Lung (tissue), 12 donors: ENCODE data around the gene RANGAP1. TPM values are rescaled to one million over a fixed set of nuclear protein-coding genes. Genes with fewer than 3 reads are reported as not detected.
A peak's percentile ranks its signal among the peaks of the same experiment; 100 is the strongest.

ENCODE experiments used
- ATAC-seq: fragments of 200-7000 bp; cut with Tn5 transposase; one replicate; pipeline ENCODE4 v1.9.1; 2020; ENCODE audit warnings: moderate number of reproducible peaks; ENCODE audit not compliant: insufficient read depth, low FRiP score
- DNase-seq, 3 donors: peaks; one replicate each; pipeline ENCODE4 v3.0.0-alpha.2; 2013 to 2017
- H3K27ac ChIP-seq, 2 donors: one replicate each; pipeline ENCODE4 v1.5.1; 2013; ENCODE audit warnings: mild to moderate bottlenecking in 2 of 2, moderate library complexity in 2 of 2, control low read depth in 1 of 2, inconsistent platforms in 1 of 2, low read depth in 1 of 2, low read length in 1 of 2
- H3K27me3 ChIP-seq, 3 donors: one replicate each; pipeline ENCODE4 v1.5.1; 2013; ENCODE audit warnings: low read length in 2 of 3; ENCODE audit not compliant: control insufficient read depth in 3 of 3, insufficient read depth in 3 of 3
- H3K36me3 ChIP-seq, 4 donors: one replicate each; pipeline ENCODE4 v1.5.1; 2013; ENCODE audit warnings: low read length in 4 of 4, mild to moderate bottlenecking in 1 of 4, moderate library complexity in 1 of 4; ENCODE audit not compliant: control insufficient read depth in 4 of 4, insufficient read depth in 4 of 4
- H3K4me1 ChIP-seq, 5 donors: one replicate each; pipeline ENCODE4 v1.5.1; 2013; ENCODE audit warnings: low read length in 5 of 5, mild to moderate bottlenecking in 2 of 5, moderate library complexity in 1 of 5; ENCODE audit not compliant: control insufficient read depth in 5 of 5, insufficient read depth in 5 of 5
- H3K4me3 ChIP-seq: one replicate; pipeline ENCODE4 v1.5.1; 2013; ENCODE audit warnings: mild to moderate bottlenecking, control low read depth, moderate library complexity
- H3K9ac ChIP-seq, 2 donors: one replicate each; pipeline ENCODE4 v1.5.1; 2013; ENCODE audit warnings: low read length in 2 of 2, control low read depth in 1 of 2; ENCODE audit not compliant: insufficient read depth in 1 of 2
- H3K9me3 ChIP-seq, 4 donors: one replicate each; pipeline ENCODE4 v1.5.1; 2013; ENCODE audit warnings: low read length in 3 of 4, mild to moderate bottlenecking in 1 of 4, moderate library complexity in 1 of 4; ENCODE audit not compliant: control insufficient read depth in 4 of 4, insufficient read depth in 3 of 4
- CTCF ChIP-seq: IDR thresholded peaks from 2 replicates; pipeline ENCODE4 v1.5.1; 2012; ENCODE audit warnings: mild to moderate bottlenecking; ENCODE audit errors: control extremely low read depth, extremely low read depth
- WGBS, 2 donors: extraction: QIAGEN DNeasy Blood & Tissue Kit; methylation state at CpG; one replicate each; pipeline ENCODE4 v1.1.7; 2013; 5-methylcytosine and 5-hydroxymethylcytosine counted together
- polyA plus RNA-seq, 2 donors: library from polyadenylated mRNA; stranded (reverse); fragments of 200-250 nt; gene quantifications; one replicate each; pipeline ENCODE4 v1.2.1, GENCODE V29; 2013
- total RNA-seq, 2 donors: library from RNA; depleted of rRNA in 1 of 2; stranded (reverse); fragments of >200 nt in 1 of 2; gene quantifications; one replicate each; pipeline ENCODE4 v1.2.1, GENCODE V29; 2014 to 2021
- donor health status: control.
- donor health status: control.
- donor health status: Bipolar disorder and iron deficiency.
- donor health status: healthy.
- donor health status: DM: yes; HTN: yes; CAD: no.

The RANGAP1 gene
- total and polyA plus RNA-seq, 4 donors = 21.7 to 49.3 (median 41.2) TPM

GRCh38 chr22:41327124-41327523 is 41.1 kb upstream of the RANGAP1 start:
- Histone ChIP-seq H3K27me3 (no peaks in the 10 kb centered on the region), H3K27ac (no peak overlapping the region), H3K9me3 (no peaks in the 10 kb centered on the region), H3K4me1 (no peaks in the 10 kb centered on the region), H3K4me3 (no peak overlapping the region), H3K9ac (no peak overlapping the region), H3K36me3 (peaks cover 4 to 57% (median 31%) of the 10 kb centered on the region in 4 donors)
- 87 to 89% methylated on average over 16 of the region's 16 CpGs for WGBS, 2 donors
- TF ChIP-seq CTCF = no peak
- ATAC-seq (no peak), DNase-seq (no peak)

GRCh38 chr22:41324821-41325528 is 39.0 kb upstream of the RANGAP1 start:
- H3K9me3 ChIP-seq = no peaks in the 10 kb centered on the region
- ATAC-seq (no peak), DNase-seq (no peak)
- peaks cover 4 to 56% (median 26%) of the 10 kb centered on the region in 4 donors for H3K36me3 ChIP-seq
- WGBS, 2 donors = 95 to 97% methylated on average over 5 of the region's 5 CpGs
- no peak for TF ChIP-seq CTCF
- H3K27me3 ChIP-seq = no peaks in the 10 kb centered on the region
- H3K4me3 ChIP-seq = no peak overlapping the region
- H3K9ac ChIP-seq = no peak overlapping the region
- no peak overlapping the region for H3K27ac ChIP-seq
- peaks cover 0 to 3% (median 0%) of the 10 kb centered on the region in 5 donors for H3K4me1 ChIP-seq

GRCh38 chr22:41320416-41321240 is 34.6 kb upstream of the RANGAP1 start:
- no peak overlapping the region for H3K9ac ChIP-seq
- ATAC-seq (no peak), DNase-seq (no peak)
- no peak for TF ChIP-seq CTCF
- no peak overlapping the region for H3K4me3 ChIP-seq
- no peaks in the 10 kb centered on the region for H3K9me3 ChIP-seq
- peaks cover 2 to 32% (median 13%) of the 10 kb centered on the region in 4 donors for H3K36me3 ChIP-seq
- peak overlapping the region in 1 of 2 donors; percentile 13 for H3K27ac ChIP-seq
- peaks cover 0 to 3% (median 0%) of the 10 kb centered on the region in 5 donors for H3K4me1 ChIP-seq
- no peaks in the 10 kb centered on the region for H3K27me3 ChIP-seq
- 93 to 95% methylated on average over 16 of the region's 16 CpGs for WGBS, 2 donors
